Lower leg skin (tissue), 3 donors: Measurements from ENCODE around the gene RHOH.
"Not testable (repeated sequence)": the region's sequence is repeated elsewhere in the genome, so short reads cannot be mapped to it uniquely, and the experiment has no call there.

Experiments used
- CTCF ChIP-seq, 3 donors: fragments of 450-650 bp; IDR thresholded peaks; one replicate each; pipeline ENCODE4 v1.5.1; 2016; ENCODE audit warnings: antibody characterized with exemption in 3 of 3, mild to moderate bottlenecking in 3 of 3, moderate library complexity in 2 of 3
- POLR2A ChIP-seq, 2 donors: fragments of 450-650 bp; IDR thresholded peaks; one replicate each; pipeline ENCODE4 v1.6.1; 2016 to 2017; ENCODE audit warnings: antibody characterized with exemption in 2 of 2, mild to moderate bottlenecking in 1 of 2, moderate library complexity in 1 of 2

GRCh38 chr4:40290611-40291186 lies 93.9 kb downstream of the RHOH start:
- not testable (repeated sequence) for TF ChIP-seq CTCF, POLR2A (IDR thresholded peaks at IDR 0.05)
